ENCODE data around the gene SMYD3. TPM values are rescaled to one million over a fixed set of nuclear protein-coding genes. Genes with fewer than 3 reads are reported as not detected.

SMYD3 gene
- total RNA-seq, 4 donors from 2014 or later: 11.6 to 26.9 (median 18.3) TPM

DNA sequence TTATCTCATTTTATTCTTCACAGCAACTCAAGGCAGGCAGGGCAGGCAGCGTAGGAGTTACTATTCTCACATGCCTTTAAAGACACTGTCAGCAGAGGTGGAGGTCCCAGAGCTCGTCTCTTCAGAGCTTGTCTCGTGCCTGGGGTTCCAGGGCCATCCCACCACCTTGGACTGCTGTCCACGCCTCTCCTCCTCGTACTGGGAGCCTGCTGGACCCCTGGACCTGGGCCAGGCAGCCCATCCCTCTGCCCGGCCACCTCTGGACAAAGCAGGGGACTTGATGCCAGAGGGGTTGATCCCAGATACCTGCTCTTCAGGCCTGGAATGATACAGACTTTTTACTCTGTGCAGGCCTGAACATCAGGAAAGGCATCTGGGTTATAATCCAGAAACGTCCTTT lies 805.4 kb downstream of the SMYD3 start:
- Histone ChIP-seq H3K27ac (no peak overlapping the region), H3K36me3 (no peaks in the 10 kb centered on the region), H3K9me3 (no peaks in the 10 kb centered on the region), H3K4me1 (no peaks in the 10 kb centered on the region), H3K27me3 (no peaks in the 10 kb centered on the region), H3K4me3 (no peak overlapping the region)
- no peak for ATAC-seq
- no peak for TF ChIP-seq POLR2AphosphoS5 (IDR thresholded peaks at IDR 0.05)
- no peak for TF ChIP-seq EP300 (IDR thresholded peaks at IDR 0.05)
- TF ChIP-seq, protein P1, sequence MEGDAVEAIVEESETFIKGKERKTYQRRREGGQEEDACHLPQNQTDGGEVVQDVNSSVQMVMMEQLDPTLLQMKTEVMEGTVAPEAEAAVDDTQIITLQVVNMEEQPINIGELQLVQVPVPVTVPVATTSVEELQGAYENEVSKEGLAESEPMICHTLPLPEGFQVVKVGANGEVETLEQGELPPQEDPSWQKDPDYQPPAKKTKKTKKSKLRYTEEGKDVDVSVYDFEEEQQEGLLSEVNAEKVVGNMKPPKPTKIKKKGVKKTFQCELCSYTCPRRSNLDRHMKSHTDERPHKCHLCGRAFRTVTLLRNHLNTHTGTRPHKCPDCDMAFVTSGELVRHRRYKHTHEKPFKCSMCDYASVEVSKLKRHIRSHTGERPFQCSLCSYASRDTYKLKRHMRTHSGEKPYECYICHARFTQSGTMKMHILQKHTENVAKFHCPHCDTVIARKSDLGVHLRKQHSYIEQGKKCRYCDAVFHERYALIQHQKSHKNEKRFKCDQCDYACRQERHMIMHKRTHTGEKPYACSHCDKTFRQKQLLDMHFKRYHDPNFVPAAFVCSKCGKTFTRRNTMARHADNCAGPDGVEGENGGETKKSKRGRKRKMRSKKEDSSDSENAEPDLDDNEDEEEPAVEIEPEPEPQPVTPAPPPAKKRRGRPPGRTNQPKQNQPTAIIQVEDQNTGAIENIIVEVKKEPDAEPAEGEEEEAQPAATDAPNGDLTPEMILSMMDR (IDR thresholded peaks at IDR 0.05): no peak
- no peak for TF ChIP-seq POLR2A (IDR thresholded peaks at IDR 0.05)
- WGBS, 2 donors (ENCODE audit: low coverage in 1 of 2): 93% methylated on average over 2 of the region's 7 CpGs; no CpG with 5 or more reads in 1 of the 2 donors

DNA sequence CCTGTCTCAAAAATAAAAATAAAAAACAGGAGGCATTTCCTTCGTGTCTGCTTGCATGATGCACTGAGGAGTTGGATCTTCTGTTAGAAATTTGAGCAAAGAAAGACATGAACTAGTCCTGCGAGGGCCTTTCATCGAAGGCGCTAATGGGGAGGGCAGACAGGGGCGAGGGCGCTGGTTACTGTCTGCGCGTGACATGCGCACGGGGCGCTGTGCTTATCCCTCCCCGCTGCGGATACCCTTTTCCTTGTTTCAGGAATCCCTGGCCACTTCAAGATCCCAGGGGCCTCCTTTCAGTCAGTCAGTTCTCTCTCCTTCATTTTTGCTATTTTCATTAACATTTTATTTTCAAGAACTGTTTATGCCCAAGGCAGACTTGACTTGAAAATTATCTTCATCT lies 806.4 kb downstream of the SMYD3 start:
- H3K4me3 ChIP-seq: no peak overlapping the region
- H3K36me3 ChIP-seq: no peaks in the 10 kb centered on the region
- H3K9me3 ChIP-seq: peaks cover 0 to 8% (median 0%) of the 10 kb centered on the region in 3 donors
- H3K27ac ChIP-seq: no peak overlapping the region
- TF ChIP-seq POLR2AphosphoS5 (IDR thresholded peaks at IDR 0.05) (no peak), EP300 (IDR thresholded peaks at IDR 0.05) (no peak), POLR2A (IDR thresholded peaks at IDR 0.05) (no peak)
- TF ChIP-seq, protein P1 (IDR thresholded peaks at IDR 0.05): no peak
- H3K4me1 ChIP-seq: no peaks in the 10 kb centered on the region
- WGBS, 2 donors (ENCODE audit: low coverage in 1 of 2): 94% methylated on average over 13 of the region's 13 CpGs; no CpG with 5 or more reads in 1 of the 2 donors
- no peaks in the 10 kb centered on the region for H3K27me3 ChIP-seq
- no peak for ATAC-seq

Small RNAs within 50 kb of the gene (small RNA-seq; reads per million reads assigned to genes)
- 0 reads per million in 4 donors for gene AL356583.2
- gene RF00019: 0 reads per million in 4 donors
- gene RNU6-1283P: 0 reads per million in 4 donors

Other genes starting within 250 kb of the SMYD3 start
- 10 to 100 TPM in 2 of 4 donors, 1 to 10 TPM in 2; 7.4 to 12.8 (median 10.2) TPM for gene TFB2M, start 59.0 kb upstream of the SMYD3 start, total RNA-seq
- 10 to 100 TPM; 41.6 to 81.9 (median 65.6) TPM for gene CNST, start 59.2 kb upstream of the SMYD3 start, total RNA-seq
- gene SCCPDH, start 217.1 kb upstream of the SMYD3 start, total RNA-seq: 10 to 100 TPM; 21.3 to 32.2 (median 23.1) TPM

Data from gastroesophageal sphincter (tissue), 4 donors.